NCI-H460 (cell line): ENCODE data around the gene CARS2. TPM values are rescaled to one million over a fixed set of nuclear protein-coding genes. Genes with fewer than 3 reads are reported as not detected.
A peak's percentile ranks its signal among the peaks of the same experiment; 100 is the strongest.
"Not testable (repeated sequence)": the region's sequence is repeated elsewhere in the genome, so short reads cannot be mapped to it uniquely, and the experiment has no call there.

Experiments
- DNase-seq: peaks from one replicate; pipeline ENCODE4 v3.0.0-alpha.2; 2016; ENCODE audit warnings: low read depth; ENCODE audit errors: extremely low read depth
- total RNA-seq: library from RNA; depleted of rRNA; stranded (reverse); fragments of >200 nt; shearing (Covaris generic); gene quantifications from 2 replicates; pipeline ENCODE4 v1.2.3, GENCODE V29; 2014

Gene CARS2
- total RNA-seq, 1 experiment from 2014 or later = 34.9 TPM

GRCh38 chr13:110684388-110685056 is 21.4 kb downstream of the CARS2 start:
- no peak for DNase-seq

DNA sequence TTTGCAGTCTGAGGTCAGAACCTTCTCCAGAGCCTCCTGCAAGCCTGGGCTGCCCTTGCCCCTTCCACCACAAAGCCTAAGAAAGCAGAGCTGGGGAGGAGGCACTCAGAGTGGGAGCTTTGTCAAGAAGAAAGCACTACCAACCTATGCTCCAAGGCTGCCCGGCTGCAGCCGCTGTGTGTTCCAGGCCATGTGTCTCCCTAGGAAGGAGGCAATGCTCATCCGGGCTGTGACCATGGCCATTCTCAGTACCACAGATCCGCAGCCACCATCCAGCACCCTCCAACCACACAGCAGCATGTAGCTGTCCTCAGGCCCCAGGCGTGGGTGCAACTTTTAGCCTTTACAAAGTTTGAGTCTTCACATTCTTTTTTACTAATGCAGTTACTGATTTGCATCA is 22.0 kb downstream of the CARS2 start:
- no peak for DNase-seq

DNA sequence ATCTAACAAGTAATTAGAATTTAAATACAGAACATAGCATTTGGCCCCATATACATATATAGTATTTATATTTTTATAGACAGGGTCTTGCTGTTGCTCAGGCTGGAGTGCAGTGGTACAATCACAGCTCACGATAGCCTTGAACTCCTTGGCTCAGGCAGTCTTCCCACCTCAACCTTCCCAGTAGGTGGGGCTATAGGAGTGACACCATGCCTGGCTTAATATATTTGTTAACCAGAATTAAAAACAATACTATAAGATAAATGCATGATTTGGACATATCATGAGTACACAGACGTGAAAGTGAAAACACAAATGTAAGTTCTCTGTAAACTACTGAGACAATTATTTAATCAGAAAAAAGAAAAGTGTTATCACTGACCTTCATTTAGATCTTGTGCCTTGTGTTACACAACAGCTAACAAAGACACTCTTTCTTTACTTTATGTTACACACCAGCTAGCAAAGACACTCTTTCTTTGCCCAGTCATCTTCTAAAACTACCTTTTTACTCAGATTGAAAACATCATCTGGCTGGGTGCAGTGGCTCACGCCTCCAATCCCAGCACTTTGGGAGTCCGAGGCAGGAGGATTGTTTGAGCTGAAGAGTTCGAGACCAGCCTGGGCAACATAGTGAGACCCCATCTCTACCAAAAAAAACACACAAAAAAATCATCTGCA is 22.6 kb downstream of the CARS2 start:
- DNase-seq = no peak

GRCh38 chr13:110682746-110683145 is 23.2 kb downstream of the CARS2 start:
- no peak for DNase-seq

DNA sequence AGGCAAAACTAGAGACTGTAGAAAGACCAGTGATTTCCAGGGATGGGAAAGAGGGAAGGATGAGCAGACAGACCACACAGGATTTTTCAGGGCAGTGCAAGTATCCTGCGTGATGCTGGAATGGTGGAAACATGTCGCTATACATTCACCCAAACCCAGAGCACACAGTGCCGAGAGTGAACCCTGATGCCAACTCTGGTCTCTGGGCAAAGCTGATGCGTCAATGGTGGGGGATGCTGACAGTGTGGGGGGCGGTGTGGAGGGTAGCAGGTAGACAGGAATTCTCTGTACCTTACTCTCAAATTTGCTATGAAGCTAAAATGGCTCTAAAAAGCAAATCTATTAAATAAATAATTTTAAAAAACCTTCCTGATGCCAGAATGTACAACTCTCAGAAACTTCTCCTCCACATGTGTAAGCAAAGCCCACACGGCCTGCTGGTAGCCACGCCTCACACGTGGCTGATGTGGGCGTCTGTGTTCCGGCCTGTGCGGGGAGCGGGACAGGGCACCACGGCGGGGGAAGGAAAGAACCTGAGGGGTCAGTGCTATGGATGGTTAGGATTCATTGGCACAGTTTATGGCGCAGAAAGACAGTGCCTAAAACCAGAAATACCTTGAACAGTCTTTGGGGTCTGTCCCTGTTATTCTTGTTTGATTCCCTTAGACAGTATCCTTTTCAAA is 23.9 kb downstream of the CARS2 start:
- no peak for DNase-seq

GRCh38 chr13:110680852-110681251 is 25.1 kb downstream of the CARS2 start:
- peak; percentile 38 for DNase-seq

GRCh38 chr13:110677731-110678545 is 28.0 kb downstream of the CARS2 start:
- DNase-seq = no peak

DNA sequence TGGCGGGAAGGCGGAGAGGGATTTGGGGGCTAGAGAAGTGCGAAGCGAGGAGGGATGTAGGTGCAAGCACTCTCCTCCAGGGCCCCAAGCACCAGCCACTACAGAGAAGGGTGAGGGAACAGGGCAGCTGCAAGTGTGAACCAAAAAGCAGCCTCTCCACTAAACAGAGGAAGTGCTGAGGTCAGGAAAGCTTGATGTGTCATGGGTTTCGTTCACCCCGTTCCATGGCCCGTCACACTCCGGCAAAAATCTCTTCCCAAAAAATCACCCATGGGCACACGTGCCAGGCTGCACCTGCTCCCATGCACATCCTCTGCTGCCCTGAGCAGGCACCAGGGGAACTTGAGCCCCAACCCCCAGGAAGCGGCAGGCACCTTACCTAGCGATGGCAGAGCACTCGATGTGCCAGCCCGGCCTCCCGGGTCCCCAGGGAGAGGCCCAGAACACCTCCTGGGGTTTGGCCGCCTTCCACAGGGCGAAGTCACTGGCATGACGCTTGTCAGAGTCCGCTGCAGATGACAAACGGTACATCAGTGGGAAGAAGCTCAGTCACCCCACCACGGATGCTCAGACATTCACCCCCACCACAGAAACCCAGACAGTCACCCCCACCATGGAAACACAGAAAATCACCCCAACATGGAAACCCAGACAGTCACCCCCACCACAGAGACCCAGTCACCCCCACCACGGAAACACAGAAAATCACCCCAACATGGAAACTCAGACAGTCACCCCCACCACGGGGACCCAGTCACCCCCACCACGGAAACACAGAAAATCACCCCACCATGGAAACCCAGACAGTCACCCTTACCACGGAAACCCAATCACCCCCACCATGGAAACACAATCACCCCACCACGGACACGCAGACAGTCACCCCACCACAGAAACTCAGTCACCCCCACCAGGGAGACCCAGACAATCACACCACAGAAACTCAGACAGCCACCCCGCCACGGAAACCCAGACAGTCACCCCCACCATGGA is 29.0 kb downstream of the CARS2 start:
- no peak for DNase-seq

GRCh38 chr13:110669814-110670213 is 36.1 kb downstream of the CARS2 start:
- DNase-seq = not testable (repeated sequence)

DNA sequence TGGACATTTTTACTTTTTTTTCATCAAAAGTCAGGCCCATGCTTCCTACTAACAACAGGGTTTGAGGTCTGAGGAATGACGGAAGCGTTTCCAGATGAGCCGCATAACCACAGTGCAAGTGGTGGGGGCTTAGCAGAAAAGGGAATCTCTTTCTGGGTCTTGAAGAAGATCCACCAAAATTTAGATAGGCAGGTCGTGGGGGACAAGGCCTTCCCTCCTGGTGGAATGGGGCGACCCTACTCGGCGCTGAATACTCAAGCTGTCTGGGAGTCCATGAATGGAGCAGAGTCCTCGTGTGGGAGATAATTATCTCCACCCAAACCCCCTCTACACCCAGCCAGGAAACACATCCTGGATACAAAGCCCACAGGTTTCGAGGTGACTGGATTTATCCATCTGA is 36.9 kb downstream of the CARS2 start:
- no peak for DNase-seq

GRCh38 chr13:110666255-110666533 is 39.7 kb downstream of the CARS2 start:
- no peak for DNase-seq

- DNase-seq = no peak
Measured at GRCh38 chr13:110665491-110666254, 40.2 kb downstream of the CARS2 start.

GRCh38 chr13:110664673-110665072 is 41.2 kb downstream of the CARS2 start:
- no peak for DNase-seq

DNA sequence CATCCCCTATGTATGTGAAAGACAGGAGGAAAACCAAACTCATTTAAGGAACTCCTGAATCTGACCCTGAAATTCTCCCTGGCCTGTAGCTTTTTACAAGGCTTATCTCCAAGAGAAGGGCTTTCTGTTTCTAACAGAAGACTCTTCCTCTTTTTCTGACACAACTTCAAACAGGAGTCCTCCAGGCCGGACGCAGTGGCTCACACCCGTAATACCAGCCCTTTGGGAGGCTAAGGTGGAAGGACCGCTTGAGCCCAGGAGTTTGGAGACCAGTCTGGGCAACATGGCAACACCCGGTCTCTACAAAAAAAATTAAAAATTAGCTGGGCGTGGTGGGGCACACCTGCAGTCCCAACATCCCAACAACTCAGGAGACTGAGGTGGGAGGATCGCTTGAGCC is 41.9 kb downstream of the CARS2 start:
- no peak for DNase-seq

DNA sequence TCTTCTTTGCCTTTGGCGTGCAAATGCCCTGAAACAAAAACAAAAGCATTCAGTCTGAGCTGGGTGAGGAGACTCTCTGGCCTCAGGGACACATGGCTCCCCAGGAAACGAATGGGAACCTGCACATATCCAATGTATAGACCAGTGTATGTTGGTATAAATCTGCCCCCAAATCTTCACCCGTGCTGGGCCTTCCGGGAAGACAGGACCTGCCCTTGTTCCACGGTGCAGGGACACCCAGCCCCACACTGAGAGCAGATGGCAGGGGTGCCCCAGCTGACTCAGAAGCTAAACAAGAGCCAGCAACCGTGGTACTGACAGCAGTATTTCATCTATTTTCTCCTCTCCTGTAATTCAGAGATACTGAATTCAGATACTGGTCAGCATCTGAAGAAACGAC is 42.4 kb downstream of the CARS2 start:
- no peak for DNase-seq

DNA sequence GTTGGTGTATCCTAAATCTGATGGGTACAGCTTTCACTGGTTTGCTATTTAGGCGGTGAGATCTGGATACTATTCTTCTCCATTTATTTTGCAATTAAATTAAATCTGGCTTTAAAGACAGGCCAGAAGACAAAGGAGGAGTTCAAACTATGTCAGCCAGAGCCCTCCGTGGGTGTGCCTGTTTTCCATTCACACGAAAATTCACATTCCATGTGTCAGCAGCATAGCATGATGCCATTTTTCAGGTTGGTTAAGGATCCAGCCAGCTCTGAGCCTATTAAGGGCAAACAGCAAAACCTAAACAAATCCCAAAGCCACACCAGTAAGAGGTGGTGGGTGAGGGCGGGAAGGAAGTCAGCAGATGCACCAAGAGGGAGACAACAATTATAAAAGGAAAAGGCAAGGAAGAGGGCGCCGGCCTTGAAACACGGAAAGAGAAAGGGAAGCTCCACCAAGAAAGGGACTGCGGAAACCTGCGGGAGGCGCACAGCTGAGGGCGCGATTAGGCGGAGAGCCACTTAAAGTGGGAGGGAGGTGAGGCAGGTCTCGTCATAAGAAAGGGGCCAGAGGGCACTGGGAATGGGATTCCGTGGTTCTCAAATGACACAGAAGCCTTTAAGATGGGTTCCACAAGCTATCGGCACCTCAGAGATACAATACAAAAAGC is 43.0 kb downstream of the CARS2 start:
- DNase-seq = no peak

DNA sequence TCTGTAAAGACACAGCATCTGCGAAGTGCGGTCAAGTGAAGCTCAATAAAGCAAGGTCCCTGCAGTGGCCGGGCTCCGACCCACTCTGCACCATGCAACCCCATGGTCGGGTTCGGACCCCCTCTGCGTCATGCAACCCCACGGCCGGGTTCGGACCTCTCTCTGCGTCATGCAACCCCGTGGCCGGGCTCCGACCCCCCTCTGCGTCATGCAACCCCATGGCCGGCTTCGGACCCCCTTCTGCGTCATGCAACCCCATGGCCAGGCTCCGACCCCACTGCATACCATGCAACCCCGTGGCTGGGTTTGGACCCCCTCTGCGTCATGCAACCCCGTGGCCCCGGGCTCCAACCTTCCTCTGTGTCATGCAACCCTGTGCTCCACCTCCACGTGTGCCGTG is 43.8 kb downstream of the CARS2 start:
- no peak for DNase-seq

DNA sequence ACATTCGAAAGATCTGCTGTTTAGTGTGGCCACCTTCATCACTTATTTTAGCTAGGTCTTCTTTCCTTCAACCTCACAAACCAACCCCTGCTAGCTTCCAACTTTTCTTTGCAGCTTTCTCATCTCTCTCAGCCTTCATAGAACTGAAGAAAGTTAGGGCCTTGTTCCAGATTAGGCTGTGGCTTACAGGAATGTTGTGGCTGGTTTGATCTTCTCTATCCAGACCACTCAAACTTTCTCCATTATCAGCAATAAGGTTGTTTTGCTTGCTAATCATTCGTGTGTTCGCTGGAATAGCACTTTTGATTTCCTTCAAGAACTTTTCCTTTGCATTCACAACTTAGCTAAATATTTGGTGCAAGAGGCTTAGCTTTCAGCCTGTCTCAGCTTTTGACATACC is 44.7 kb downstream of the CARS2 start:
- no peak for DNase-seq
